Mammary epithelial cell (primary cell): ENCODE measurements around the gene TTC13.

Experiments
- CTCF ChIP-seq, 2 donors: IDR thresholded peaks in 1 of 2; conservative IDR thresholded peaks in 1 of 2; 2 replicates each; pipeline ENCODE4 v1.5.1; 2011 to 2012; ENCODE audit warnings: inconsistent platforms in 2 of 2, low read length in 2 of 2, mild to moderate bottlenecking in 2 of 2, control low read depth in 1 of 2, low read depth in 1 of 2; ENCODE audit not compliant: insufficient read depth in 1 of 2; ENCODE audit errors: extremely low read depth in 1 of 2
- EZH2 ChIP-seq: IDR thresholded peaks from 2 replicates; pipeline ENCODE4 v1.6.1; 2012; ENCODE audit warnings: low read length, inconsistent platforms, borderline replicate concordance

GRCh38 chr1:230976360-230976759 is 2.3 kb downstream of the TTC13 start:
- no peak for TF ChIP-seq EZH2
- TF ChIP-seq CTCF (conservative IDR thresholded peaks at IDR 0.05 in 1 of 2, IDR thresholded peaks at IDR 0.05 in 1 of 2; ENCODE audit: extremely low read depth in 1 of 2, insufficient read depth in 1 of 2, low read depth in 1 of 2, low read length in 2 of 2) = no peak
